ENCODE measurements around the gene JAKMIP2.

The JAKMIP2 gene

DNA sequence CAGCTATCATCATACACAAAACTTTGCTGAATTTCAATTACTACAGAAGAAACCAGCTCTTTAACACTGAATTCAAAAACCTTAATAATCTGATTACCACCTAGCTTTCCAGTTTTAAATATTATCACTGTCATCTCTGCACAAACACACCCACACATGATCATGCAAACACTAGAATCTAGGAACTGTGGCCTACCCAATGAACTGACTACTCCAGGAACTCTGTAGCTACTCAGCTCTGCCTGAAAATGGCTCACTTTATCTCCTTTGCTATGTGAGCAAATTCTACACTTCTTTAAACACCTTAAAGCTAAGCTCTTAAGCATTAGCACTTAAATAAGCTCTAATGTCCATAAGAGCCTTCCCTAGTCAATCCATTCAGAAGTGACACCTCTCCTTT is 149.4 kb downstream of the JAKMIP2 start:
- Histone ChIP-seq H3K4me1 (ENCODE audit: control insufficient read depth, low read length) (no peaks in the 10 kb centered on the region), H3K36me3 (ENCODE audit: control insufficient read depth, low read length) (peaks cover 6% of the 10 kb centered on the region; the same call in 1 of the 2 replicates), H3K27me3 (ENCODE audit: control insufficient read depth, low read length) (no peaks in the 10 kb centered on the region), H3F3A (ENCODE audit: control insufficient read depth, insufficient read depth) (no peaks in the 10 kb centered on the region), H4K20me1 (ENCODE audit: control insufficient read depth, insufficient read depth, low read depth, low read length) (no peaks in the 10 kb centered on the region), H3K9me3 (ENCODE audit: control insufficient read depth, insufficient read depth, low read length) (no peaks in the 10 kb centered on the region), H3K4me3 (ENCODE audit: low read length) (no peak overlapping the region), H3K79me2 (ENCODE audit: control insufficient read depth, low read length) (no peaks in the 10 kb centered on the region), H3K4me2 (ENCODE audit: low read length) (no peak overlapping the region), H3K9me2 (replicated peaks; ENCODE audit: control insufficient read depth, low read length) (no peaks in the 10 kb centered on the region), H3K27ac (ENCODE audit: low read depth, low read length) (no peak overlapping the region)
- TF ChIP-seq, protein P1, sequence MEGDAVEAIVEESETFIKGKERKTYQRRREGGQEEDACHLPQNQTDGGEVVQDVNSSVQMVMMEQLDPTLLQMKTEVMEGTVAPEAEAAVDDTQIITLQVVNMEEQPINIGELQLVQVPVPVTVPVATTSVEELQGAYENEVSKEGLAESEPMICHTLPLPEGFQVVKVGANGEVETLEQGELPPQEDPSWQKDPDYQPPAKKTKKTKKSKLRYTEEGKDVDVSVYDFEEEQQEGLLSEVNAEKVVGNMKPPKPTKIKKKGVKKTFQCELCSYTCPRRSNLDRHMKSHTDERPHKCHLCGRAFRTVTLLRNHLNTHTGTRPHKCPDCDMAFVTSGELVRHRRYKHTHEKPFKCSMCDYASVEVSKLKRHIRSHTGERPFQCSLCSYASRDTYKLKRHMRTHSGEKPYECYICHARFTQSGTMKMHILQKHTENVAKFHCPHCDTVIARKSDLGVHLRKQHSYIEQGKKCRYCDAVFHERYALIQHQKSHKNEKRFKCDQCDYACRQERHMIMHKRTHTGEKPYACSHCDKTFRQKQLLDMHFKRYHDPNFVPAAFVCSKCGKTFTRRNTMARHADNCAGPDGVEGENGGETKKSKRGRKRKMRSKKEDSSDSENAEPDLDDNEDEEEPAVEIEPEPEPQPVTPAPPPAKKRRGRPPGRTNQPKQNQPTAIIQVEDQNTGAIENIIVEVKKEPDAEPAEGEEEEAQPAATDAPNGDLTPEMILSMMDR (IDR thresholded peaks at IDR 0.05; ENCODE audit: low read depth, low read length, poor library complexity, severe bottlenecking) = no peak
- TF ChIP-seq EZH2phosphoT487 (IDR thresholded peaks at IDR 0.05; ENCODE audit: borderline replicate concordance, low read length) = no peak

DNA sequence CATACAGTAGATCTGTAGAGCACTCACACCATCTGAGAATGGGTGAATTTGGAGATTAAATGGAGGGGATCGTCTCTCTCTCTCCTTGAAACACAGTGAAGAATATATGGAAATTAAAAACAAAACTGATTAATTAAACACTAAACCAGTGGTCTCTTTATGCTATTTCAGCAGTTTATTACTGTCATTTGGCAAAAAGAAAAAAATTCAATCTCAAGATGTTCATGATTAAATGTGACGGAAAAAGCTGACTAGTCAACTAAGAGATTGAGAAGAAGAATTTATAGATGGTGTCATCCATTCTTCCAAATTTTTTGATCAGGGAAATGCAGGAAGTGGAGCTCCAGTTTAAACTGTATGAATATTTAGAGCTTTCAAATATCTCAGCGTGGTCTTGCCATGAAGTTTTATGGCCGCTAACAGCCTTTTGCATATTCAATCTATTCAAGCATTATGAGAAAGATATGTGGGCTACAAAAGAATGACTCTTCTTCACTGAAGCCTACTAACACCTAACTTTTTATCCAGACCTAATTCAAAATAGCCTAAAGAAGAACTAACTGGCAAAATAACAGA is 151.0 kb downstream of the JAKMIP2 start:
- Histone ChIP-seq H3F3A (ENCODE audit: control insufficient read depth, insufficient read depth) (no peaks in the 10 kb centered on the region), H3K79me2 (ENCODE audit: control insufficient read depth, low read length) (no peaks in the 10 kb centered on the region), H3K27ac (ENCODE audit: low read depth, low read length) (no peak overlapping the region), H3K36me3 (ENCODE audit: control insufficient read depth, low read length) (peaks cover 6% of the 10 kb centered on the region; the same call in 1 of the 2 replicates), H3K4me2 (ENCODE audit: low read length) (no peak overlapping the region), H3K9me3 (ENCODE audit: control insufficient read depth, insufficient read depth, low read length) (no peaks in the 10 kb centered on the region), H4K20me1 (ENCODE audit: control insufficient read depth, insufficient read depth, low read depth, low read length) (no peaks in the 10 kb centered on the region), H3K27me3 (ENCODE audit: control insufficient read depth, low read length) (no peaks in the 10 kb centered on the region), H3K9me2 (replicated peaks; ENCODE audit: control insufficient read depth, low read length) (no peaks in the 10 kb centered on the region), H3K4me1 (ENCODE audit: control insufficient read depth, low read length) (no peaks in the 10 kb centered on the region), H3K4me3 (ENCODE audit: low read length) (no peak overlapping the region)
- TF ChIP-seq EZH2phosphoT487 (IDR thresholded peaks at IDR 0.05; ENCODE audit: borderline replicate concordance, low read length) = no peak
- TF ChIP-seq, protein P1 (IDR thresholded peaks at IDR 0.05; ENCODE audit: low read depth, low read length, poor library complexity, severe bottlenecking) = no peak

DNA sequence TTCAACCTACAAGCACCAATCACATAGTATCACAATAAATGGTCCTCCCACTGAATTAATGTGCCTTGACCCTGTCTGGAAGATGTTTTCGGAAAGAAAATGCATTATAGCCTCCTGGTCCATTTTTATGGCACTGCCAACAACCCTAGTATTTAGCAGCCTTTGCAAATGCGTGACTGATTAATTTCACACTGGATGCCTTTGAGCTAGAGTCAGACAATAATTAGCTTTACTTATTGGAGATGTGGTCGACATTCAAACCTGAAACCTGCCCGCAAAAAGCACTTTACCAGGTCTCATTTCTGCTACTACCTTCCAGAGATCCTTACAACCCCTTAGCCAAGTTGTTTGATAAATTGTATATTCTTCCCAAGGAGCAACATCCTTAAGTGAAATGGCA is 153.3 kb downstream of the JAKMIP2 start:
- Histone ChIP-seq H3K4me1 (ENCODE audit: control insufficient read depth, low read length) (no peaks in the 10 kb centered on the region), H3K9me2 (replicated peaks; ENCODE audit: control insufficient read depth, low read length) (no peaks in the 10 kb centered on the region), H4K20me1 (ENCODE audit: control insufficient read depth, insufficient read depth, low read depth, low read length) (no peaks in the 10 kb centered on the region)

More for the DNA sequence above, 153.3 kb downstream of the JAKMIP2 start:
- Histone ChIP-seq H3K36me3 (ENCODE audit: control insufficient read depth, low read length) (peaks cover 6% of the 10 kb centered on the region; the same call in 1 of the 2 replicates), H3K9me3 (ENCODE audit: control insufficient read depth, insufficient read depth, low read length) (no peaks in the 10 kb centered on the region), H3K4me3 (ENCODE audit: low read length) (no peak overlapping the region), H3K27me3 (ENCODE audit: control insufficient read depth, low read length) (no peaks in the 10 kb centered on the region), H3K27ac (ENCODE audit: low read depth, low read length) (no peak overlapping the region), H3F3A (ENCODE audit: control insufficient read depth, insufficient read depth) (no peaks in the 10 kb centered on the region), H3K4me2 (ENCODE audit: low read length) (no peak overlapping the region), H3K79me2 (ENCODE audit: control insufficient read depth, low read length) (no peaks in the 10 kb centered on the region)
- TF ChIP-seq EZH2phosphoT487 (IDR thresholded peaks at IDR 0.05; ENCODE audit: borderline replicate concordance, low read length) = no peak
- TF ChIP-seq, protein P1 (IDR thresholded peaks at IDR 0.05; ENCODE audit: low read depth, low read length, poor library complexity, severe bottlenecking) = no peak

All from DOHH2 (cell line).